NCI-H2107 (cell line): ENCODE data around the gene SAMD13.

Experiments
- DNase-seq: peaks from one replicate; lab custom pipeline; 2025; lab: John Stamatoyannopoulos, UW

The SAMD13 gene

DNA sequence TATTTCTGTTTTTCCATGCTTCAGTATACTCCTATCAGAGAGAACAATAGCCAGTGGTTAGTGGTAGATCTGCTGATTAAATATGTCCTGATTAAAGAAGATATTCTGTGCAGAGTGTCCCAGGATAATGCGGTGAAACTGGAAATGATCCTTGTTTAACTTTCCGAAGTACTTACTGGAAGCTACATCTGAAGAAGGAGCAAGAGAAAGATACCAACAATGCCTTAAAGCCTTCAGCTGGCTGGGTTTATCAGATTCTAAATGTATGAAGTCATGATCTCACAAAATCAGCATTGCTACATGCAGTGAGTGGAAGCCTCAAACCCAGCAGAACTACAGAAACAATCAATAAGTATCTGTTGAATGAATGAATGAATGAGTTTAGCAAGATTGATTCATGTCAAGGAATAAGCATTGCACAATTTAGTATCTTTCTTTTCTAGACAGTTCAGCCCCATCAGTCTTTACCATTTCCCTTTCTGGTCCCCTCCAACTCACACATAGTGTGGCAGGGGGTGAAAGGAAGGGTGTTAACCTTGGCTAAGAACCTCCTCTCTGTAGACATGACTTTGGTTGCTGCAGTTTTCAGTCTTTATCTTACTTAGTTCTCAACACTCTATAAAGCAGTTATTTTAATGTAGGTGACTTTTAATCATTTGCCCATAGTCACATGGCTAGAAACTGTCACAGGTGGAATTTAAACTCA, 72.1 kb downstream of the SAMD13 start:
- no peak for DNase-seq

DNA sequence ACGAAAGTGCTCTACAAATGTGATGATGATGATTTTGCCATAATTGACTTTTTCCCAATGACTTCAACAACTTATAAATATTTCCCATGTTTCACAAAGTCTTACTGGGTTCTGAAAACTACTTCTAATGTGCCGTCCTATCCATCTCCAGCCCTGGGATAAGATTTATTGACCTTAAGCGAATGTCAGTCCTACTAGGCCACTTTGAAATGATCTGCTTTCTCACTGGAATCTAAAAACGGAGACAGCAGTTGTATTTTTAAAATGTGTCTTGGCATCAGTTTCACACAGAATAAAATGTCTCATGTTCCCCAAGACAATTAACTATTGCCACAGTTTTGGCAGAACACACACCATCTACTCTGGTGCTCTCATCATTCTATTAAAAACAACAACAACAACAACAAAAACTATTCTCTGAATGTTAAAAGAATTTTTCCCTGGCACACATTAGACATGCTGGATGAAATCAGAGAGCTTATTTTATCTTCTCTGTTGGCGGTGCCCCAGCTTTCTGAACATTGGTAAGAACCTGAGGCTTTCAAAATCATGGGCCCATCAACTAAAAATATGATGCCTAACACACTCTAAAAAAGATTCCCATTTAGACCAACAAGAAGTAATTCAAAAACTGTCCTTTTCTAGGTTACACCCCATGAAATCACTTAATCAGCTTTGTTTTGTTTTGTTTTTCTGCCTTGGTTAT, 73.6 kb downstream of the SAMD13 start:
- no peak for DNase-seq

DNA sequence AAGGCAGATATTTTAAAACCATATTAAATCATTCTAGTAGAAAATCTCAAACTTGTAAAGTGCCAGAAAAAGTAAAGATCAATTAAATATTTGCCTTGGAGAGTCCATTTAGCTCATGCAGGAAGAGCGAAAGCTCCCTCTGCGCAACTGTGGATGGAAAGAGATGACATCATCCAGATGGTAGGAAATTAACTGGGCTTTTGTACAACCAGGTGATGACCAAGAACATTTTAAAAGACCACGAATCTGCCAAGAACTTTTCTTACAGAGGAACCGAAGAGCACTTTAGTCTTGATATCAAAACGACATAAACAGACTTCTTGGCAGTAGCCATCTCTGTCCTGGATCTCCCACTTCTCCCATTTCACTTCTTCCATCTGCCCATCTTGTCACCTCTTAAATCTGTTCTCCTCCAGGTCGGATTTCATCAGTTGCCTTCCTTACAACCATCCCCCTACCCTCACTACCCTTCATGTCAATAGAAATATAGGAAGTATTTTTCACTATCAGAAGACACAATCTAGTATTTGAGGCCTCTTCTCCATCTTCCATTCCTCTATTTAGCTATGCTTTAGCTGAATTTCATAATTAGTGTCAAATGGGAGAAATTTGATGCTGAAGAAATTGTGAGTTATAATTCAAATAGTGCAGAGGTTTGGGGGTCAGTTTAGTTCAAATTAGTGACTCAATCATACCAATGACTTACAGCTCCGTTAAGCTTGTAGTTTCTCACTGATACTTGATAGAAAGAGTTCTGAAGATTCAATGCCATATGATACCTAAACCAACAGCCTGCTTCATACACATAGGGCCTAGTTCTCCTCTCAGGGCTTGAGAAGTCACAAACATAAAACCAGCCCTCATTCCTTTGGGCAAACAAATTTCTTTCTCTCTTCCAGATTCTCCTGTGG, 74.7 kb downstream of the SAMD13 start:
- no peak for DNase-seq

DNA sequence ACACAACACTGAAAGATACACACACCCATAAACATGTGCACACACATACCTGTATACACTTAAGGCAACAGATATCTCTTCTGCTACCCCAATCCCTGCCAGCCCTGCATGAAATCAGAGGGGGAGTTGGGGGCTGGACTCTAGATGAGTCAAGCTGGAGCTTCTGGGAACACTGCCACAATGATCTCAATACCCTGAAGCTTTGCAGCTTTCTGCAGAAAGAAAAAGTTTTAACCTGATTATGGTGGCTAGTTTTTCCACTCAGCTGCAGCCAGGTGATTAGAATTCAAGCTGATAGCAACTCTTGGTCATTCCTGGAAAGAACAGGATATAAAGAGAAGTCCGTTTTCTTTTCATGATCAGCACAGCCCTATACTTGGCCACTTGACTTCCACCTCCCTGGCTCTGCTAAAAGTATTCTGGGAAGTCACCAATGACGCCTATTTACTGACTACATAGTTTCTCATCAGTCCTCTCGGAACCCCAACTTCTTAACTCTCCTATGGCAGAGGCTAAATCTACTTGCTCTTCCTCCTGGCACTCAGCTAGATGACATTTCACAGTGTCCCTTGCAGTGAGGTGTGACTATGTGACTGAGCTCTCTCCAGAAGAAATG, 76.1 kb downstream of the SAMD13 start:
- no peak for DNase-seq

DNA sequence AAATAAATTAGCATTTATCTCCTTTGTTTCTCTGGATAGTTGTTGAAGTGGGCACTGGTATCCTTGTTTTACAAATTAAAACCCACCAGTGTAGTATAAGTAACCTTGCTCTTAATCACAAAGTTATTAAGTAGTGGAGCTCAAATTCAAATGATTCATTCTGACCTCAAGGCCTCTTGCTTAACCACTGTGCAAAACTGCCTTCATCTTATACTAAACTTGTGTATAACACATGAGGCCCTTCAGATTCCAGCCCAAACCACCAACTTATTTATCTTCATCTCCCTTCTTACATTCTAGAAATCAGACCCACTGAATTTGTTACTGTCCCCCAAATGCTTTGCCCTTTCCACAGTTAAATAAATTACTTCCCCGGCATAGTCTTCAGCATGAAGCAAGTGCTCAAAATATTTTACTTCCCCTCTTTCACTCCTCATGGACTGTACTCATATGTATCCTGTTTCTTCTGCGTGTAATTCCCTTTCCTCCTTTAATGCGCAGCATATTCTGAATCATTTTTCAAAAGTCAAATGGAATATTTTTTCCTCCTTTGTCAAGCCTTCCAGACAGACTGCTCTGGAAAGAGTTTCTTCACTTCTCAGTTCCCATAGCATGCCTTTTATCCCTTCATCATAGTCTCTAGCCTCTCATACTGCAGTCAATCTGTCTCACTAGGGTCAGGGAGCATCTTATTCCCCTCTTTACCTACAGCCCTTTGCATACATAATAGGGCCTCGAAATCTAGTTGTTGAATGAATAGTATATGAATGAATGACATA, 77.8 kb downstream of the SAMD13 start:
- DNase-seq, result no peak

DNA sequence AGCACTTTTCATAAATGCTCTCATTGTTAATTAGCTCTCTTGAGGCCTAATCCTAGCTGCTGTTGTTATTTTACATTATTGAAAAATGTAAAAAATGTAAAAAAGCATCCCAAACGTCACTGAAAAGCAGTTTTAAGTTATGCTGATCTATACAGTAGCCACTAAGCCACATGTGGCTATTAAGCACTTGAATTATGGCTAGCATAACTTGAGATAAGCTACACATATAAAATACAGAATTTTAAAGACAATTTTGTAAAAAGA, 78.3 kb downstream of the SAMD13 start:
- DNase-seq, result no peak

DNA sequence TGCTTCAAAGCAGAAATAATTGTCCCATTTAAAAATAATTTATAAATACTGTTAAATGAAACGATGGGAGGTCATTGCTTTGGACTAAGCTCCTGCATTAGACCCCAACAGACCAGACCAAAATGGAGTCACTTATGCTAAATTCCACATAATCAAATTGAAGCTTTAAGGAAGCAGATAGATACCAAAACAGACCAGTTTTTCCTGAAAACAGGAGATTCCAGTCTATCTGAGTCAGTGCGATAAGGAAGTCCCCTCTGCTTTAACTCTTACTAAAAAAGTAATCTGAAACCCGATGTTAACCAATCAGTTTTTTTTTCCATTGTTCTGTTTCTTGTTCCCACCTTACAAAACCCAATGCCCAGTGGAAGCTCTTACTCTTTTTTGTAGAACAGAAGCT, 80.6 kb downstream of the SAMD13 start:
- DNase-seq, result no peak

DNA sequence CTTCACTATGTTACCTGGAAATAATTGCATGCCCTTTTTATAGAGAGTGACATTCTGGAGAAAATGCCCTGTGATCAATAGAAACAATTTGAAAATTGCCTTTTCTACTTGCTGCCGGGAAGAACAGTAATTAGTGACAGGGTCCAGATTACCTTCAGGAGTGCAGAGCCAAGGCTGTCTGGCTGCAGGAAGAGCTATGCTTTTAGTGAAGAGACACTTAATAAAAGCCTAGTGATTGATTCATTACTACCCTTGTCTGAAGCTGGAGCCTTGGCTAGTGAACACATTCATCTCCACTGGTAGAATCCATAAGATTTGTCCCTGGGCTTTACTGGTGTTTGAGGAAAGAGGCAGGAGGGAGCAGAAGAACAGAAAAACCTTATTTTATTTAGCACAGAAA, 83.8 kb downstream of the SAMD13 start:
- DNase-seq, result no peak

DNA sequence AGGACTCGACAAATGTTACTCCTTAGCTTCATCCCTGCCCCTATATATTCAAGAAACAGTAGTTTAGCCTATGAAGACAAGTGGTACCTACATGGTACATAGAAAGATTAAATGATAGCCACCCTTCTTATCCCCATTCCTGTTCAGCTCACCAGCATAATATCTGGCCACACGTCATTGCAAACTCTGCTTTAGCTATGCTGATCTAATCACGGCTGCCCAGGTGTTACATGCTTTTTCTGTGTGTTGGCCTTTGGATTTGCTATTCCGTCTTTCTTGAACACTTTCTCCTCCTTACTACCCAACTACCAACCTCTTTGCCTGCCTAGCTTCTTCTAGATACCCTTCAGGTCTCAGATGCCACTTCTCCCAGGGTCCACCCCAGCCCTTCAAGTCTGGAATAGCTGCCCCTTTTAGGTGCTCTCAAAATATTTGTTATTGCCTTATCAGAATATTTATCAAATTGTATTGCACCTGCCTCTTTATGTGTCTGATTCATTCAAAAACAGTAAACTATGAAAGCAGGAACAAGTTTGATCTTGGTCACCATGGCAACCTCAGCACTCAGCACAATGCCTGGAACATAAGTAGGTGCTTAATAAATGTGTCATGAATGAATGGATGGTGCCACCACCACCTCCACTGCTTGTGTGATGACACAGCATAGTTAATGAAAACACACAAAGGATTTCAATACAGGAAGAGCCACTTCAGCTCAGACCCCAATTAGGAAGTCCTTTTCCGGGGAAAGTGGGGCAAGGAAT, 85.4 kb downstream of the SAMD13 start:
- no peak for DNase-seq

DNA sequence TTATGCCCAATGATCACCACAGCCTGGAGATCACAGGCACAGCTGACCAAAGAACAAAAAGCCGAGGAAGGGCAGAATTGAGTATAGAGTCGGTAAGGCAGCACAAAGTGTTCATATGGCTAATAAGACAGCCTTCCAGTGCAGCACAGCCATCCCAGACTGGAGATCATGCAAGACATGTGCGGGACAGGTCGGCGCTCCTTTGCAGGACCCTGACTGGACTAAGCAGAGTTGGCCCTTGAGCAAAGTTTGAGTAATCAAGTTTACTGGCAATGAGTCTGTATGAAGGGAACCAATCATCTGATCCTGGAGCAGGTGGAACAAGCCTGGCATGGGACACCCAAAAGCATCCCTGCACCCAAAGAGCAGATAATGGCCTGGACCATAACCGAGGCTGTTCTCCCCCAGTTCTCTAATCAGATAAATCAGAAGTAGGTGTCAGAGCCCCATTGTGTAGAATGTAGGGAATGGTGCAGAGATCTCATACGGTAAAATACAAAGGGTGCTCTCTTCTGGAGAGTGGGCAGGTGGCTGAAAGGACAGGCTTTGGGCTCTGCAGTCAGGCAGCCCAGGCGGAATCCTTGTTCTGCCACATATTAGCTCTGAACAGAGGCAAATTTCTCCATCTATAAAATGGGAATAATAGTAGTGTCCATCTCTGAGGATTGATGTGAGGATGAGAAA, 86.1 kb downstream of the SAMD13 start:
- no peak for DNase-seq

DNA sequence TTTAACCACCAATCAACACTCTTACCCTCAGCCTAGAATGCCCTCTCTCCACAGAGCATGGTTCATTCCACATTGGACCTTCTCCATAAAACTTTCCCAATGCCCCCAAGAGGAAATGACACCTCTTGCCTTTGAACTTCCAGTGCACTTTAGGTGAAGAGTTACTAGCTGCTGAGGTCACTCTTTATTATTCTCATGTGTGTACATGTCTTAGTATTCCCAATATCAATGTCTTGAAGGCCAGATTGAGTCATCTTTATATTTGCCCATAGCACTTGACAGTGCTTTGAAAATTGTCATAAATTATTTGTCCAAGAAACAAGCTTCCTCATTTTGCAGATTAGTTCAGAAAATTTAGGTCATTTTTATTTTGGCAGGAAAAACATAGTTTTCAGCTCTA, 88.7 kb downstream of the SAMD13 start:
- no peak for DNase-seq

DNA sequence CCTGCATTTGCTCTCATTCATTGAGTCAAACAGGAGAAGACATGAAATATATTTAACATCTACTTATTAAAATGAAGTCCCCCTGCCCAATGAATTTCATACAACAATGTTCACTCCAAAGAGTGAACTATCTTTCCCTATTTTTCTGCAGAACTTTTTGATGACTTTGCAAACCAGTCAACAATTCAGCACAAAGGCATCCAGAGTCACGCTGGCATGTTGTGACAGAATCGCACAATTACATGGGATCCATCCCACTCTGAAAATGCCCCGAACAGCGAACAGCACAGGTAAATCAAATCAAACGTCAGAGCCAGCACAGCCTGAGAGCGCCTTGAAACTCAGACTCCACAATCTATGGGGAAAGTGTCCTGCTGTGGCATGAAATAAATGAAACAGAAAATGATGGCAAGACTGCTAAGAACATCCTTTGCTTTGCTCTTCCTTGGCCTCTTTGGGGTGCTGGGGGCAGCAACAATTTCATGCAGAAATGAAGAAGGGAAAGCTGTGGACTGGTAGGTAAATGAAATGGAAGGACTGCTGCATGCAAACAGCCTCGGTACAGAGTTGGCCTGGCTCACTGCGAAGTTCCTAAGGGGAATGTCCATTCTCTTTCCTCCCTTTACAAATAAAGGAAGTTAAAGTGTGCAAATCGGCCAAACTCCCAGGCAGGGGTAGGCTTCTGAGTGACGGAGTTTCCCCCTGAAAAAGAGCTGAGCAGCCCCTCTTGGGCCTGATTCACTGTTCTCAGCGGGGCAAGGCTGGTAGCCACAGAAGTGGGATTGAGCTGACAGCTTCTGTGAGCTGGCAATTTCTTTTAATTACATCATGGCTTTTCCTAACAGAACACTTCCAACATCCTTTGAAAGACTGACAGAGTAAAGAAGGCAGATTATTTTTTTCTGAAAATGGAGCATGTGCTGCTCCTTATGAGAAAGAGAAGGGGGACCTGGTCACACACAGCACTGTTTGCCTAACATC, 97.0 kb downstream of the SAMD13 start, which contains the start of gene DNASE2B:
Gene DNASE2B, plus strand, starts transcription at position 310 of the 981 bp plus-strand sequence. Its CDS starts 81 bp downstream, at position 391.
- no peak for DNase-seq
